K562 (cell line): ENCODE results near the gene CUTA. TPM values are rescaled to one million over a fixed set of nuclear protein-coding genes. Genes with fewer than 3 reads are reported as not detected.

ENCODE experiments used
- ETV5 ChIP-seq: sonication (generic); formaldehyde crosslinking; IDR thresholded peaks from 2 replicates; pipeline ENCODE4 v1.4.0; 2020; ENCODE audit warnings: low read depth, mild to moderate bottlenecking, missing genetic modification reagents
- NCOR1 ChIP-seq: fragments of 450-650 bp; IDR thresholded peaks from 2 replicates; pipeline ENCODE4 v1.6.1; 2016; ENCODE audit warnings: mild to moderate bottlenecking, moderate library complexity
- NFE2L1 ChIP-seq: fragments of 450-650 bp; IDR thresholded peaks from 2 replicates; pipeline ENCODE4 v1.6.1; 2016; ENCODE audit warnings: missing genetic modification characterization, low read depth, mild to moderate bottlenecking, missing compliant biosample characterization, moderate library complexity, borderline replicate concordance
- PHF8 ChIP-seq: fragments of 200-600 bp; sonication (generic); IDR thresholded peaks from 2 replicates; pipeline ENCODE4 v1.6.1; 2012; ENCODE audit warnings: mixed run types, mild to moderate bottlenecking, inconsistent platforms, low read length, moderate library complexity, borderline replicate concordance
- RBBP5 ChIP-seq: fragments of 200-600 bp; sonication (generic); IDR thresholded peaks from 2 replicates; pipeline ENCODE4 v1.6.1; 2012; ENCODE audit warnings: borderline replicate concordance, mild to moderate bottlenecking, low read length, control low read depth, inconsistent platforms; ENCODE audit not compliant: insufficient read depth, poor library complexity, severe bottlenecking
- STAT5A ChIP-seq: IDR thresholded peaks from 2 replicates; pipeline ENCODE4 v1.6.1; 2012; ENCODE audit warnings: low read length, inconsistent platforms, borderline replicate concordance
- TARDBP ChIP-seq: fragments of 450-650 bp; IDR thresholded peaks from 2 replicates; pipeline ENCODE4 v1.6.1; 2016
- polyA plus RNA-seq, 8 experiments: library from polyadenylated mRNA; depleted of rRNA in 4 of 8; stranded (reverse) in 5 of 8; unstranded in 3 of 8; fragments of >200 nt; fragmentation: Nextera tagmentation in 2 of 8; fragmentation: Illumina TruSeq in 1 of 8; extraction: Ambion mirVana in 2 of 8; extraction: Trizol in 1 of 8; gene quantifications; 2 replicates each; pipeline versions ENCODE4 v1.2.1 to v1.2.3, GENCODE V29; 2011 to 2014; ENCODE audit warnings: inconsistent platforms in 1 of 8, missing spikeins in 1 of 8
- total RNA-seq, 7 experiments: library from RNA; depleted of rRNA in 6 of 7; stranded (reverse); fragments of >200 nt in 6 of 7; fragmentation: Illumina TruSeq in 2 of 7; extraction: Trizol in 2 of 7; gene quantifications; 2 replicates each; pipeline versions ENCODE4 v1.2.1 to v1.2.3, GENCODE V29; 2011 to 2021; ENCODE audit warnings: low replicate concordance in 1 of 7
- TF ChIP-seq, protein P1 (sequence below), 2 experiments: fragments of 450-650 bp; IDR thresholded peaks; 2 replicates each; pipeline ENCODE4 v1.6.1; 2016; ENCODE audit warnings: mild to moderate bottlenecking in 2 of 2, borderline replicate concordance in 1 of 2, low read depth in 1 of 2, moderate library complexity in 1 of 2

Gene CUTA
- total and polyA plus RNA-seq, 9 of the 15 experiments (the other 6 are each of a cell fraction or from before 2014, with no cell fraction given): 166 to 682 (median 310) TPM

DNA sequence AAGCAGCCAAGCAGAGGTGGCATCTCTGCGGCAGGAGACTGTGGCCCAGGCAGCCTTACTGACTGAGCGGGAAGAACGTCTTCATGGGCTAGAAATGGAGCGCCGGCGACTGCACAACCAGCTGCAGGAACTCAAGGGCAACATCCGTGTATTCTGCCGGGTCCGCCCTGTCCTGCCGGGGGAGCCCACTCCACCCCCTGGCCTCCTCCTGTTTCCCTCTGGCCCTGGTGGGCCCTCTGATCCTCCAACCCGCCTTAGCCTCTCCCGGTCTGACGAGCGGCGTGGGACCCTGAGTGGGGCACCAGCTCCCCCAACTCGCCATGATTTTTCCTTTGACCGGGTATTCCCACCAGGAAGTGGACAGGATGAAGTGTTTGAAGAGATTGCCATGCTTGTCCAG is 13.0 kb downstream of the CUTA start (continued):
- TF ChIP-seq, protein P1, sequence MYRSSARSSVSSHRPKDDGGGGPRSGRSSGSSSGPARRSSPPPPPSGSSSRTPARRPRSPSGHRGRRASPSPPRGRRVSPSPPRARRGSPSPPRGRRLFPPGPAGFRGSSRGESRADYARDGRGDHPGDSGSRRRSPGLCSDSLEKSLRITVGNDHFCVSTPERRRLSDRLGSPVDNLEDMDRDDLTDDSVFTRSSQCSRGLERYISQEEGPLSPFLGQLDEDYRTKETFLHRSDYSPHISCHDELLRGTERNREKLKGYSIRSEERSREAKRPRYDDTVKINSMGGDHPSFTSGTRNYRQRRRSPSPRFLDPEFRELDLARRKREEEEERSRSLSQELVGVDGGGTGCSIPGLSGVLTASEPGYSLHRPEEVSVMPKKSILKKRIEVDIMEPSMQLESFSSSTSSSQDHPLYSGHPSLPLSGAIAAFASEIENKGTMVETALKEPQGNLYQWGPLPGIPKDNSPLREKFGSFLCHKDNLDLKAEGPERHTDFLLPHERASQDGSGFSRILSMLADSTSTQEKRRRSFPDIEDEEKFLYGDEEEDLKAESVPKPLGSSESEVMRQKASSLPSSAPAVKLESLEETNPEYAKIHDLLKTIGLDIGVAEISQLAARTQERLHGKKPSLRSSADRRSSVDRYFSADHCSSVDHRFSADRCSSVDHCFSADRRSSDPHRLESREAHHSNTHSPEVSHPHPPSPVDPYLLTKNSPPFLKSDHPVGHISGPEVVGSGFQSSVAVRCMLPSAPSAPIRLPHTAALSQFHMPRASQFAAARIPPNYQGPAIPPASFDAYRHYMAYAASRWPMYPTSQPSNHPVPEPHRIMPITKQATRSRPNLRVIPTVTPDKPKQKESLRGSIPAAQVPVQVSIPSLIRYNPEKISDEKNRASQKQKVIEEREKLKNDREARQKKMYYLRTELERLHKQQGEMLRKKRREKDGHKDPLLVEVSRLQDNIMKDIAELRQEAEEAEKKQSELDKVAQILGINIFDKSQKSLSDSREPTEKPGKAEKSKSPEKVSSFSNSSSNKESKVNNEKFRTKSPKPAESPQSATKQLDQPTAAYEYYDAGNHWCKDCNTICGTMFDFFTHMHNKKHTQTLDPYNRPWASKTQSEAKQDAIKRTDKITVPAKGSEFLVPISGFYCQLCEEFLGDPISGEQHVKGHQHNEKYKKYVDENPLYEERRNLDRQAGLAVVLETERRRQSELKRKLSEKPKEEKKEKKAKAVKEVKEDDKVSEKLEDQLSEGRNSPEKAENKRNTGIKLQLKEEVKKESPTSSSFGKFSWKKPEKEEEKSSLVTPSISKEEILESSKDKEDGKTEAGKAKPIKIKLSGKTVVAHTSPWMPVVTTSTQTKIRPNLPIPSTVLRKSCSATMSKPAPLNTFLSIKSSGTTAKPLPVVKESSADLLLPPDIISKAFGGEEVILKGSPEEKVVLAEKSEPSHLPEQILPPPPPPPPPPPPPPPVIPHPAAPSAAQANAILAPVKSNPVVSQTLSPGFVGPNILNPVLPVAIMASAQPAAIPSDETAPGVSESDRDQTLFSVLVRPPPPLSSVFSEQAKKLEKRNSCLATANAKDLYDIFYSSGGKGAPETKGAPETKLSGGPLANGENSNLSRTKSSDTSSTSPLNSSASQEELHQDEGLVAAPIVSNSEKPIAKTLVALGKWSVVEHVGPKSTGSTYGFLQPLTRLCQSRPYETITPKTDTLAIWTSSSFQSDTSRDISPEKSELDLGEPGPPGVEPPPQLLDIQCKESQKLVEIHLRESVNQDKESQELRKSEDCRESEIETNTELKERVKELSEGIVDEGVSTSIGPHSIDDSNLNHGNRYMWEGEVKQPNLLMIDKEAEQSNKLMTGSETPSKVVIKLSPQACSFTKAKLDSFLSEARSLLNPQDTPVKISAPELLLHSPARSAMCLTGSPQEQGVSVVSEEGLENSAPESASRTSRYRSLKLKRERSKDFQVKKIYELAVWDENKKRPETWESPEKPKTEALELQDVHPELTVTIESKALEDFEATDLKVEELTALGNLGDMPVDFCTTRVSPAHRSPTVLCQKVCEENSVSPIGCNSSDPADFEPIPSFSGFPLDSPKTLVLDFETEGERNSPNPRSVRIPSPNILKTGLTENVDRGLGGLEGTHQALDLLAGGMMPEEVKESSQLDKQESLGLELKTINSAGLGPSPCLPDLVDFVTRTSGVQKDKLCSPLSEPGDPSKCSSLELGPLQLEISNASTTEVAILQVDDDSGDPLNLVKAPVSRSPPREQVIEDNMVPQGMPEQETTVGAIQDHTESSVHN (IDR thresholded peaks at IDR 0.05; ENCODE audit: borderline replicate concordance in 1 of 2, low read depth in 1 of 2): no peak
- TF ChIP-seq PHF8 (no peak), RBBP5 (no peak), ETV5 (no peak), TARDBP (no peak), NFE2L1 (tag) (no peak), STAT5A (no peak), NCOR1 (no peak)
